Transverse colon (tissue), 4 donors: ENCODE data around the gene NIPAL1. TPM values are rescaled to one million over a fixed set of nuclear protein-coding genes. Genes with fewer than 3 reads are reported as not detected.

Source experiments
- DNase-seq: peaks from one replicate; pipeline ENCODE4 v3.0.0-alpha.2; 2019
- H3K27ac ChIP-seq, 4 donors: fragments of 200-600 bp; sonication (generic); 2 replicates each; pipeline ENCODE4 v1.5.1; 2016 to 2018; ENCODE audit warnings: inconsistent platforms in 4 of 4
- H3K27me3 ChIP-seq: fragments of 200-600 bp; sonication (generic); 2 replicates; pipeline ENCODE4 v1.5.1; 2017; ENCODE audit warnings: inconsistent platforms
- H3K36me3 ChIP-seq, 4 donors: fragments of 200-600 bp; sonication (generic); 2 replicates each; pipeline ENCODE4 v1.5.1; 2017 to 2019; ENCODE audit warnings: inconsistent platforms in 4 of 4
- H3K4me1 ChIP-seq, 4 donors: fragments of 200-600 bp; sonication (generic); 2 replicates each; pipeline ENCODE4 v1.5.1; 2017 to 2020; ENCODE audit warnings: inconsistent platforms in 4 of 4
- H3K4me3 ChIP-seq, 4 donors: fragments of 200-600 bp; sonication (generic); 1 replicate in 1 of 4; 2 replicates in 3 of 4; pipeline versions ENCODE4 v1.5.1 to v1.6.1; 2017 to 2019; ENCODE audit warnings: inconsistent platforms in 4 of 4
- H3K9me3 ChIP-seq, 2 donors: fragments of 200-600 bp; sonication (generic); 2 replicates each; pipeline ENCODE4 v1.5.1; 2017 to 2019; ENCODE audit warnings: inconsistent platforms in 2 of 2
- CTCF ChIP-seq, 5 experiments: fragments of 200-600 bp in 3 of 5; fragments of 450-650 bp in 2 of 5; sonication (generic) in 3 of 5; IDR thresholded peaks; 1 replicate in 2 of 5; 2 replicates in 3 of 5; pipeline ENCODE4 v1.5.1; 2016 to 2017; ENCODE audit warnings: antibody characterized with exemption in 5 of 5, inconsistent platforms in 3 of 5, mild to moderate bottlenecking in 2 of 5, moderate library complexity in 1 of 5
- EP300 ChIP-seq: sonication (generic); formaldehyde crosslinking; IDR thresholded peaks from one replicate; pipeline ENCODE4 v1.6.1; 2017; ENCODE audit warnings: antibody characterized with exemption, low read depth
- POLR2A ChIP-seq: fragments of 450-650 bp; IDR thresholded peaks from one replicate; pipeline ENCODE4 v1.6.1; 2016; ENCODE audit warnings: antibody characterized with exemption, mild to moderate bottlenecking, moderate library complexity
- POLR2AphosphoS5 ChIP-seq, 3 donors: sonication (generic); formaldehyde crosslinking; IDR thresholded peaks; one replicate each; pipeline ENCODE4 v1.6.1; 2016; ENCODE audit warnings: antibody characterized with exemption in 3 of 3
- WGBS, 2 donors: methylation state at CpG; one replicate each; pipeline ENCODE4 v1.1.5; 2018; ENCODE audit warnings: low coverage in 1 of 2; 5-methylcytosine and 5-hydroxymethylcytosine counted together
- in situ Hi-C, 4 donors: fragments of 200-750 bp; cut with MboI; loops; one replicate each; pipeline versions ENCODE4 v1.15.0 to v1.15.1; 2017; ENCODE audit warnings: low sequenced_read_pairs in 3 of 4, low pct_ligation_motif_present in 1 of 4, low pct_unique_long_range_greater_than_20kb in 1 of 4
- intact Hi-C: fragments of 100-400 bp; cut with DNase I; formaldehyde crosslinking; loops from one replicate; pipeline ENCODE4 v1.15.1; 2023; ENCODE audit warnings: low total_unique reads
- total RNA-seq, 4 donors: library from RNA; depleted of rRNA; stranded (reverse); fragments of >200 nt; gene quantifications; one replicate each; pipeline ENCODE4 v1.1.0, GENCODE V29; 2016

The NIPAL1 gene
- total RNA-seq, 4 donors from 2014 or later = 37.5 to 47.7 (median 41.1) TPM

GRCh38 chr4:48035952-48036351, 19.4 kb downstream of the NIPAL1 start:
- Histone ChIP-seq H3K4me1 (peaks cover 0 to 39% (median 13%) of the 10 kb centered on the region in 4 donors), H3K36me3 (no peaks in the 10 kb centered on the region), H3K27ac (no peak overlapping the region), H3K9me3 (no peaks in the 10 kb centered on the region), H3K4me3 (no peak overlapping the region), H3K27me3 (no peaks in the 10 kb centered on the region)
- in situ Hi-C loops = loop anchor here in 1 of 4 donors (10.0 kb wide), 1 partner anchor 49 kb away; no protein-coding TSS in a partner anchor
- TF ChIP-seq EP300 (no peak), POLR2AphosphoS5 (IDR thresholded peaks at IDR 0.05) (no peak), CTCF (IDR thresholded peaks at IDR 0.05) (no peak), POLR2A (no peak)
- WGBS, 2 donors = 89 to 100% methylated on average over 3 of the region's 3 CpGs
- intact Hi-C loops = no loop called here
- no peak for DNase-seq

GRCh38 chr4:48037117-48037462, 20.5 kb downstream of the NIPAL1 start:
- Histone ChIP-seq H3K27ac (no peak overlapping the region), H3K27me3 (no peaks in the 10 kb centered on the region), H3K36me3 (no peaks in the 10 kb centered on the region), H3K9me3 (no peaks in the 10 kb centered on the region), H3K4me1 (peaks cover 0 to 43% (median 11%) of the 10 kb centered on the region in 4 donors), H3K4me3 (no peak overlapping the region)
- in situ Hi-C loops = loop anchor here in 1 of 4 donors (10.0 kb wide), 1 partner anchor 48 kb away; no protein-coding TSS in a partner anchor
- intact Hi-C loops = no loop called here
- 59 to 69% methylated on average over 2 of the region's 2 CpGs for WGBS, 2 donors
- no peak for DNase-seq
- no peak for TF ChIP-seq EP300

DNA sequence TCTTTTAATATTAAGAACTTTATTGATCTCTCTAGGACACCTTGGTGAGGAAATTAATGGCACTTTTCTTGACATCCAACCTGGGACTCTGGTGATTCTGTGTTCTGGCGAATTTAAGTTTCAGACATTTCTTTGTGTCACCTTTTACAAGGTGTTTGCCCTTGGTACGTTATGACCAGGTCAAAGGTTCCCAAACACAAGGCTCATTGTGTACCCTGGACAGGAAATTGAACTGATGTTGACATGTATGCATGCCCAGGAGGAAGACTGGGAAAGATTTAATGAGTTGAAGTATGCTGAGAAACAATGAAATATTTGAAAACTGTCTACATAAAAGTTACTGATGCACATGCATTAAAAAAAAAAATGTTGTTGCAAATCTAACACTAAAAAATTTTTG, 22.1 kb downstream of the NIPAL1 start:
- 5 to 14% methylated on average over 2 of the region's 2 CpGs for WGBS, 2 donors
- intact Hi-C loops (no loop called here), in situ Hi-C loops (loop anchor here in 1 of 4 donors (10.0 kb wide), 1 partner anchor 46 kb away; no protein-coding TSS in a partner anchor)
- H3K4me3 ChIP-seq = no peak overlapping the region
- no peaks in the 10 kb centered on the region for H3K36me3 ChIP-seq
- peaks cover 0 to 38% (median 6%) of the 10 kb centered on the region in 4 donors for H3K4me1 ChIP-seq
- no peak for DNase-seq
- H3K27ac ChIP-seq = no peak overlapping the region
- H3K27me3 ChIP-seq = no peaks in the 10 kb centered on the region
- TF ChIP-seq EP300 (no peak), POLR2AphosphoS5 (IDR thresholded peaks at IDR 0.05) (peak in 1 of 3 donors; percentile 14)
- H3K9me3 ChIP-seq = no peaks in the 10 kb centered on the region

- intact Hi-C loops (no loop called here), in situ Hi-C loops (loop anchor here in 1 of 4 donors (10.0 kb wide), 1 partner anchor 45 kb away; no protein-coding TSS in a partner anchor)
- H3K9me3 ChIP-seq = no peaks in the 10 kb centered on the region
- peaks cover 0 to 35% (median 5%) of the 10 kb centered on the region in 4 donors for H3K4me1 ChIP-seq
- H3K36me3 ChIP-seq = no peaks in the 10 kb centered on the region
- H3K4me3 ChIP-seq = no peak overlapping the region
- no peaks in the 10 kb centered on the region for H3K27me3 ChIP-seq
- no peak overlapping the region for H3K27ac ChIP-seq
- no peak for TF ChIP-seq POLR2A
- TF ChIP-seq CTCF (IDR thresholded peaks at IDR 0.05) = no peak
- no peak for TF ChIP-seq POLR2AphosphoS5 (IDR thresholded peaks at IDR 0.05)
- TF ChIP-seq EP300 = no peak
- DNase-seq = no peak
Observed at GRCh38 chr4:48039561-48039960, 23.0 kb downstream of the NIPAL1 start.

GRCh38 chr4:48041535-48042137, 25.1 kb downstream of the NIPAL1 start:
- no peak overlapping the region for H3K4me3 ChIP-seq
- TF ChIP-seq EP300 (no peak), POLR2A (no peak), POLR2AphosphoS5 (IDR thresholded peaks at IDR 0.05) (no peak), CTCF (IDR thresholded peaks at IDR 0.05) (no peak)
- H3K36me3 ChIP-seq = no peaks in the 10 kb centered on the region
- peaks cover 12% of the 10 kb centered on the region for H3K27me3 ChIP-seq
- intact Hi-C loops (no loop called here), in situ Hi-C loops (no loop called here)
- peak; percentile 35 for DNase-seq
- H3K4me1 ChIP-seq = peaks cover 0 to 37% (median 5%) of the 10 kb centered on the region in 4 donors
- H3K27ac ChIP-seq = peak overlapping the region in 2 of 4 donors; percentile 16 to 30
- WGBS, 2 donors = 47 to 59% methylated on average over 3 to 4 of the region's 4 CpGs
- no peaks in the 10 kb centered on the region for H3K9me3 ChIP-seq
